Liver (tissue), 9 donors: ENCODE measurements around the gene DEDD2. TPM values are rescaled to one million over a fixed set of nuclear protein-coding genes. Genes with fewer than 3 reads are reported as not detected.
A peak's percentile ranks its signal among the peaks of the same experiment; 100 is the strongest.

Experiments used
- DNase-seq: peaks from one replicate; pipeline ENCODE4 v3.0.0-alpha.2; 2017; ENCODE audit warnings: low spot score
- H3K27ac ChIP-seq, 2 donors: one replicate each; pipeline ENCODE4 v1.7.0; 2013; ENCODE audit warnings: inconsistent platforms in 2 of 2, low read length in 2 of 2, control low read depth in 1 of 2, low read depth in 1 of 2, mild to moderate bottlenecking in 1 of 2
- H3K27me3 ChIP-seq, 4 donors: one replicate each; pipeline versions ENCODE4 v1.6.1 to v1.7.0; 2013; ENCODE audit warnings: low read length in 3 of 4, inconsistent platforms in 1 of 4, mild to moderate bottlenecking in 1 of 4, moderate library complexity in 1 of 4; ENCODE audit not compliant: control insufficient read depth in 4 of 4, insufficient read depth in 4 of 4
- H3K36me3 ChIP-seq, 4 donors: one replicate each; pipeline versions ENCODE4 v1.6.1 to v1.7.0; 2013; ENCODE audit warnings: low read length in 3 of 4, mild to moderate bottlenecking in 3 of 4, low read depth in 1 of 4, moderate library complexity in 1 of 4; ENCODE audit not compliant: control insufficient read depth in 4 of 4, insufficient read depth in 3 of 4
- H3K4me1 ChIP-seq, 4 donors: one replicate each; pipeline versions ENCODE4 v1.6.1 to v1.7.0; 2013; ENCODE audit warnings: low read length in 3 of 4, mild to moderate bottlenecking in 3 of 4, moderate library complexity in 1 of 4; ENCODE audit not compliant: control insufficient read depth in 4 of 4, insufficient read depth in 4 of 4
- H3K4me3 ChIP-seq, 3 donors: one replicate each; pipeline versions ENCODE4 v1.6.1 to v1.7.0; 2013; ENCODE audit warnings: low read length in 3 of 3, control low read depth in 1 of 3, low read depth in 1 of 3, mild to moderate bottlenecking in 1 of 3
- H3K9ac ChIP-seq, 2 donors: one replicate each; pipeline ENCODE4 v1.7.0; 2013; ENCODE audit warnings: low read length in 2 of 2, mild to moderate bottlenecking in 2 of 2, moderate library complexity in 2 of 2, control low read depth in 1 of 2, low read depth in 1 of 2
- H3K9me3 ChIP-seq, 4 donors: one replicate each; pipeline versions ENCODE4 v1.6.1 to v1.7.0; 2013; ENCODE audit warnings: low read length in 3 of 4; ENCODE audit not compliant: control insufficient read depth in 4 of 4
- CTCF ChIP-seq: fragments of 150-350 bp; IDR thresholded peaks from 2 replicates; pipeline ENCODE4 v1.5.1; 2017; ENCODE audit warnings: improper control_type of control experiment, low read depth, low read length; ENCODE audit not compliant: missing input control
- EGR1 ChIP-seq, 2 donors: IDR thresholded peaks; 2 replicates each; pipeline ENCODE4 v1.6.1; 2016 to 2018; ENCODE audit warnings: antibody characterized with exemption in 2 of 2, low read depth in 2 of 2
- FOXA1 ChIP-seq: IDR thresholded peaks from 2 replicates; pipeline ENCODE4 v1.6.1; 2016; ENCODE audit warnings: antibody characterized with exemption
- FOXA2 ChIP-seq: IDR thresholded peaks from 2 replicates; pipeline ENCODE4 v1.6.1; 2016; ENCODE audit warnings: antibody characterized with exemption
- GABPA ChIP-seq, 2 donors: IDR thresholded peaks in 1 of 2; conservative IDR thresholded peaks in 1 of 2; 2 replicates each; pipeline ENCODE4 v1.6.1; 2016; ENCODE audit warnings: antibody characterized with exemption in 2 of 2, mild to moderate bottlenecking in 1 of 2, moderate library complexity in 1 of 2
- HNF4A ChIP-seq, 2 donors: conservative IDR thresholded peaks; 2 replicates each; pipeline ENCODE4 v1.6.1; 2016; ENCODE audit warnings: antibody characterized with exemption in 2 of 2, mild to moderate bottlenecking in 2 of 2
- HNF4G ChIP-seq: IDR thresholded peaks from 2 replicates; pipeline ENCODE4 v1.6.1; 2016; ENCODE audit warnings: antibody characterized with exemption
- JUND ChIP-seq, 2 donors: IDR thresholded peaks; 2 replicates each; pipeline ENCODE4 v1.6.1; 2016; ENCODE audit warnings: antibody characterized with exemption in 2 of 2
- NR2F2 ChIP-seq: IDR thresholded peaks from 2 replicates; pipeline ENCODE4 v1.6.1; 2016; ENCODE audit warnings: antibody characterized with exemption
- RAD21 ChIP-seq, 2 donors: IDR thresholded peaks; 2 replicates each; pipeline ENCODE4 v1.6.1; 2016; ENCODE audit warnings: antibody characterized with exemption in 2 of 2, mild to moderate bottlenecking in 2 of 2
- RXRA ChIP-seq, 2 donors: IDR thresholded peaks; 2 replicates each; pipeline ENCODE4 v1.6.1; 2017 to 2018; ENCODE audit warnings: antibody characterized with exemption in 2 of 2, mild to moderate bottlenecking in 1 of 2
- SP1 ChIP-seq: IDR thresholded peaks from 2 replicates; pipeline ENCODE4 v1.6.1; 2018; ENCODE audit warnings: antibody characterized with exemption, mild to moderate bottlenecking
- TAF1 ChIP-seq: conservative IDR thresholded peaks from 2 replicates; pipeline ENCODE4 v1.6.1; 2016; ENCODE audit warnings: antibody characterized with exemption, mild to moderate bottlenecking
- YY1 ChIP-seq: IDR thresholded peaks from 2 replicates; pipeline ENCODE4 v1.6.1; 2016; ENCODE audit warnings: antibody characterized with exemption, mild to moderate bottlenecking
- WGBS: extraction: QIAGEN DNeasy Blood & Tissue Kit; methylation state at CpG from one replicate; pipeline ENCODE4 v1.1.7; 2013; 5-methylcytosine and 5-hydroxymethylcytosine counted together
- polyA plus RNA-seq, 2 donors: library from polyadenylated mRNA; stranded (reverse) in 1 of 2; unstranded in 1 of 2; fragments of 200-250 nt in 1 of 2; fragments of >200 nt in 1 of 2; fragmentation: Nextera tagmentation in 1 of 2; extraction: Ambion mirVana in 1 of 2; gene quantifications; one replicate each; pipeline versions ENCODE4 v1.2.1 to v1.2.3, GENCODE V29; 2013 to 2015
- total RNA-seq, 2 donors: library from RNA; depleted of rRNA; stranded (reverse); fragments of >200 nt; gene quantifications; one replicate each; pipeline ENCODE4 v1.2.3, GENCODE V29; 2014
- TF ChIP-seq, protein P1 (sequence below): IDR thresholded peaks from 2 replicates; pipeline ENCODE4 v1.6.1; 2016; ENCODE audit warnings: antibody characterized with exemption
- TF ChIP-seq, protein P2 (sequence below): IDR thresholded peaks from 2 replicates; pipeline ENCODE4 v1.6.1; 2016; ENCODE audit warnings: antibody characterized with exemption, mild to moderate bottlenecking
- TF ChIP-seq, protein P3 (sequence below): IDR thresholded peaks from 2 replicates; pipeline ENCODE4 v1.6.1; 2016; ENCODE audit warnings: antibody characterized with exemption
- TF ChIP-seq, protein P4 (sequence below): IDR thresholded peaks from 2 replicates; pipeline ENCODE4 v1.6.1; 2016; ENCODE audit warnings: antibody characterized with exemption
- donor health status: healthy.
- donor health status: healthy.
- donor health status: healthy.
- donor health status: healthy.
- donor health status: healthy.

DEDD2 gene
- total and polyA plus RNA-seq, 4 donors = 9.6 to 47.1 (median 16.4) TPM

- TF ChIP-seq CTCF = peak; percentile 52
- peak; percentile 38 for TF ChIP-seq TAF1
- peak; percentile 70 to 75 for TF ChIP-seq RAD21 (IDR thresholded peaks at IDR 0.05)
- TF ChIP-seq, protein P1, sequence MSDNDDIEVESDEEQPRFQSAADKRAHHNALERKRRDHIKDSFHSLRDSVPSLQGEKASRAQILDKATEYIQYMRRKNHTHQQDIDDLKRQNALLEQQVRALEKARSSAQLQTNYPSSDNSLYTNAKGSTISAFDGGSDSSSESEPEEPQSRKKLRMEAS = peak; percentile 98
These were observed 27.1 kb upstream of the DEDD2 start (continued) for GRCh38 chr19:42244347-42245220.

DNA sequence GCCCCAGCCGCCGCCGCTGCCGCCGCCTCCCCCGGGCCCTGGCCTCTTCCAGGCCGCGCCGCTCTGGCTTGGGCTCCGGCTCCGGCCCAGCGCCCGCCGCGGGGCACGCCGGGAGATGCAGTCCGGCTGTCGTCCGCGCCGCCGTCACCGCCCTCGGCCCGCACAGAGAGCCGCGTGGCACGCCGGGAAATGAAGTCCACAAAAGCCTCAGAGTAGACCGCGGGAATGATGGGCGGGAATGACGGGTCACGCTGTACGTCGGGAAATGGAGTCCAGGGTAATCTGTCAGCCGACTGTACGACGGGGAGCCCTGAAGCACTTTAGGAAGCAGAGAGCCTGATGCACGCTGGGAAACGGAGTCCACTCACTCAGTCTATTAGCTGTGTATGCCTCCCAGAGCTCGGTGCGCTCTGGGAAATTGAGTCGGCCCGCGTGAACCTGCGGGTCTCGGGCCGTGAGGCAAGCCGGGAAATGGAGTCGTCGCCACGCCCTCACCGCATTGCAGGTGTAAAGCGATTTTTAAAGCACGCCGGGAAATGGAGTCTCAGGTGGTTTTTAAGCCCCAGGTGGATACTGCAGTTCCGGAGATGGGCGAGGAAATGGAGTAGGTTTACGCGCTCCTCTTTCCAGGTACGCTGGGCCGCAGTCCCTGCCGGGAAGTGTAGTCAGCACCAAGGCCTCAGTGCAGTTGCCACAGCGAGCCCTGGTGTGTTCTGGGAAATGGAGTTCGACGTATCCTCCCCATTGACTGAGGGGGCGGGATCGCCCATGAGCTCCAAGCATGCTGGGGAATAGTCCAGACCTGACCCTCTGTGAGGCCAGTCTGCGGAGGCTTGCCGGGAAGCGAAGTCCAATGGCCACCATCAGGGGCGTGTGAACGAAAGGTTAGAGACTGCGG lies 25.3 kb upstream of the DEDD2 start, which contains the start of gene GSK3A:
Gene GSK3A, minus strand, starts transcription at position 91 of the 898 bp plus-strand sequence. CDS start 137 bp downstream, outside the sequence.
- Histone ChIP-seq H3K9ac (peak within 1 kb of the TSS; percentile 92 to 97), H3K36me3 (peaks cover 0 to 3% (median 0%) of the 10 kb centered on the region in 4 donors), H3K27ac (peak within 1 kb of the TSS; percentile 95), H3K9me3 (no peaks in the 10 kb centered on the region), H3K27me3 (no peaks in the 10 kb centered on the region), H3K4me3 (peak within 1 kb of the TSS; percentile 88 to 93 (median 92)), H3K4me1 (peaks cover 1 to 31% (median 16%) of the 10 kb centered on the region in 4 donors)
- under 1% methylated on average over 76 of the region's 76 CpGs for WGBS
- peak; percentile 94 for TF ChIP-seq SP1
- TF ChIP-seq TAF1 = peak; percentile 95
- peak; percentile 33 to 77 for TF ChIP-seq JUND (IDR thresholded peaks at IDR 0.05)
- TF ChIP-seq CTCF = no peak
- peak; percentile 36 to 90 for TF ChIP-seq GABPA (IDR thresholded peaks at IDR 0.05 in 1 of 2, conservative IDR thresholded peaks at IDR 0.05 in 1 of 2)
- TF ChIP-seq FOXA1 = no peak
- TF ChIP-seq HNF4G = peak; percentile 78
- TF ChIP-seq, protein P2, sequence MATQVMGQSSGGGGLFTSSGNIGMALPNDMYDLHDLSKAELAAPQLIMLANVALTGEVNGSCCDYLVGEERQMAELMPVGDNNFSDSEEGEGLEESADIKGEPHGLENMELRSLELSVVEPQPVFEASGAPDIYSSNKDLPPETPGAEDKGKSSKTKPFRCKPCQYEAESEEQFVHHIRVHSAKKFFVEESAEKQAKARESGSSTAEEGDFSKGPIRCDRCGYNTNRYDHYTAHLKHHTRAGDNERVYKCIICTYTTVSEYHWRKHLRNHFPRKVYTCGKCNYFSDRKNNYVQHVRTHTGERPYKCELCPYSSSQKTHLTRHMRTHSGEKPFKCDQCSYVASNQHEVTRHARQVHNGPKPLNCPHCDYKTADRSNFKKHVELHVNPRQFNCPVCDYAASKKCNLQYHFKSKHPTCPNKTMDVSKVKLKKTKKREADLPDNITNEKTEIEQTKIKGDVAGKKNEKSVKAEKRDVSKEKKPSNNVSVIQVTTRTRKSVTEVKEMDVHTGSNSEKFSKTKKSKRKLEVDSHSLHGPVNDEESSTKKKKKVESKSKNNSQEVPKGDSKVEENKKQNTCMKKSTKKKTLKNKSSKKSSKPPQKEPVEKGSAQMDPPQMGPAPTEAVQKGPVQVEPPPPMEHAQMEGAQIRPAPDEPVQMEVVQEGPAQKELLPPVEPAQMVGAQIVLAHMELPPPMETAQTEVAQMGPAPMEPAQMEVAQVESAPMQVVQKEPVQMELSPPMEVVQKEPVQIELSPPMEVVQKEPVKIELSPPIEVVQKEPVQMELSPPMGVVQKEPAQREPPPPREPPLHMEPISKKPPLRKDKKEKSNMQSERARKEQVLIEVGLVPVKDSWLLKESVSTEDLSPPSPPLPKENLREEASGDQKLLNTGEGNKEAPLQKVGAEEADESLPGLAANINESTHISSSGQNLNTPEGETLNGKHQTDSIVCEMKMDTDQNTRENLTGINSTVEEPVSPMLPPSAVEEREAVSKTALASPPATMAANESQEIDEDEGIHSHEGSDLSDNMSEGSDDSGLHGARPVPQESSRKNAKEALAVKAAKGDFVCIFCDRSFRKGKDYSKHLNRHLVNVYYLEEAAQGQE = peak; percentile 66
- TF ChIP-seq, protein P1 = peak; percentile 93
- TF ChIP-seq, protein P3, sequence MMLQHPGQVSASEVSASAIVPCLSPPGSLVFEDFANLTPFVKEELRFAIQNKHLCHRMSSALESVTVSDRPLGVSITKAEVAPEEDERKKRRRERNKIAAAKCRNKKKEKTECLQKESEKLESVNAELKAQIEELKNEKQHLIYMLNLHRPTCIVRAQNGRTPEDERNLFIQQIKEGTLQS = peak; percentile 79
- TF ChIP-seq RXRA (IDR thresholded peaks at IDR 0.05) = peak; percentile 83 to 91
- TF ChIP-seq FOXA2 = peak; percentile 4
- TF ChIP-seq YY1 = peak; percentile 98
- peak; percentile 99 for TF ChIP-seq EGR1 (IDR thresholded peaks at IDR 0.05; ENCODE audit: low read depth in 2 of 2)
- peak; percentile 67 for TF ChIP-seq NR2F2
- TF ChIP-seq RAD21 (IDR thresholded peaks at IDR 0.05) = peak in 1 of 2 donors; percentile 24
- TF ChIP-seq, protein P4, sequence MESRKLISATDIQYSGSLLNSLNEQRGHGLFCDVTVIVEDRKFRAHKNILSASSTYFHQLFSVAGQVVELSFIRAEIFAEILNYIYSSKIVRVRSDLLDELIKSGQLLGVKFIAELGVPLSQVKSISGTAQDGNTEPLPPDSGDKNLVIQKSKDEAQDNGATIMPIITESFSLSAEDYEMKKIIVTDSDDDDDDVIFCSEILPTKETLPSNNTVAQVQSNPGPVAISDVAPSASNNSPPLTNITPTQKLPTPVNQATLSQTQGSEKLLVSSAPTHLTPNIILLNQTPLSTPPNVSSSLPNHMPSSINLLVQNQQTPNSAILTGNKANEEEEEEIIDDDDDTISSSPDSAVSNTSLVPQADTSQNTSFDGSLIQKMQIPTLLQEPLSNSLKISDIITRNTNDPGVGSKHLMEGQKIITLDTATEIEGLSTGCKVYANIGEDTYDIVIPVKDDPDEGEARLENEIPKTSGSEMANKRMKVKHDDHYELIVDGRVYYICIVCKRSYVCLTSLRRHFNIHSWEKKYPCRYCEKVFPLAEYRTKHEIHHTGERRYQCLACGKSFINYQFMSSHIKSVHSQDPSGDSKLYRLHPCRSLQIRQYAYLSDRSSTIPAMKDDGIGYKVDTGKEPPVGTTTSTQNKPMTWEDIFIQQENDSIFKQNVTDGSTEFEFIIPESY = peak; percentile 97
- peak; percentile 84 to 92 for TF ChIP-seq HNF4A (conservative IDR thresholded peaks at IDR 0.05)
- DNase-seq = peak; percentile 96
